H9 (cell line): ENCODE data around the gene CMTM5. TPM values are rescaled to one million over a fixed set of nuclear protein-coding genes. Genes with fewer than 3 reads are reported as not detected.
"Not testable (repeated sequence)": the region's sequence is repeated elsewhere in the genome, so short reads cannot be mapped to it uniquely, and the experiment has no call there.

Experiments used
- DNase-seq: peaks from one replicate; pipeline ENCODE4 v3.0.0-alpha.2; 2017
- H2AFZ ChIP-seq: one replicate; pipeline ENCODE4 v1.6.1; 2013; ENCODE audit warnings: mild to moderate bottlenecking, low read length, control low read depth, moderate library complexity
- H2AK5ac ChIP-seq: 2 replicates; pipeline ENCODE4 v1.6.1; 2013; ENCODE audit warnings: low read length, control low read depth, mixed read lengths; ENCODE audit not compliant: insufficient read length
- H2BK120ac ChIP-seq: one replicate; pipeline ENCODE4 v1.6.1; 2013; ENCODE audit warnings: low read depth, mild to moderate bottlenecking, low read length, control low read depth, inconsistent platforms; ENCODE audit not compliant: poor library complexity, severe bottlenecking
- H2BK12ac ChIP-seq: 2 replicates; pipeline ENCODE4 v1.6.1; 2013; ENCODE audit warnings: low read length, control low read depth, mixed read lengths, low read depth; ENCODE audit not compliant: insufficient read length
- H2BK15ac ChIP-seq: 2 replicates; pipeline ENCODE4 v1.6.1; 2013; ENCODE audit warnings: low read depth, low read length, control low read depth
- H2BK20ac ChIP-seq: one replicate; pipeline ENCODE4 v1.6.1; 2013; ENCODE audit warnings: low read depth, mild to moderate bottlenecking, low read length, control low read depth, inconsistent platforms; ENCODE audit not compliant: poor library complexity, severe bottlenecking
- H2BK5ac ChIP-seq: 2 replicates; pipeline ENCODE4 v1.6.1; 2013; ENCODE audit warnings: low read length, control low read depth, mixed read lengths; ENCODE audit not compliant: insufficient read length
- H3K14ac ChIP-seq: 2 replicates; pipeline ENCODE4 v1.6.1; 2013; ENCODE audit warnings: low read length, control low read depth; ENCODE audit not compliant: insufficient read depth
- H3K18ac ChIP-seq: 2 replicates; pipeline ENCODE4 v1.6.1; 2013; ENCODE audit warnings: low read depth, mild to moderate bottlenecking, mixed read lengths, low read length, control low read depth; ENCODE audit not compliant: insufficient read length
- H3K23ac ChIP-seq: 2 replicates; pipeline ENCODE4 v1.6.1; 2013; ENCODE audit warnings: low read length, control low read depth, mixed read lengths, low read depth; ENCODE audit not compliant: insufficient read length
- H3K23me2 ChIP-seq: 2 replicates; pipeline ENCODE4 v1.6.1; 2013; ENCODE audit warnings: low read depth, mild to moderate bottlenecking, mixed read lengths, low read length, control low read depth; ENCODE audit not compliant: insufficient read length, poor library complexity, severe bottlenecking
- H3K27ac ChIP-seq: 2 replicates; pipeline ENCODE4 v1.5.1; 2013; ENCODE audit warnings: low read length, control low read depth, mixed read lengths, low read depth; ENCODE audit not compliant: insufficient read length
- H3K27me3 ChIP-seq: 2 replicates; pipeline ENCODE4 v1.6.1; 2013; ENCODE audit warnings: low read length, control low read depth, inconsistent platforms; ENCODE audit not compliant: insufficient read depth
- H3K4ac ChIP-seq: 2 replicates; pipeline ENCODE4 v1.6.1; 2013; ENCODE audit warnings: low read depth, mild to moderate bottlenecking, control low read depth, inconsistent platforms, low read length, moderate library complexity
- H3K4me1 ChIP-seq: 2 replicates; pipeline ENCODE4 v1.6.1; 2013; ENCODE audit warnings: low read length, control low read depth, inconsistent platforms; ENCODE audit not compliant: insufficient read depth
- H3K4me2 ChIP-seq: 2 replicates; pipeline ENCODE4 v1.6.1; 2013; ENCODE audit warnings: low read length, control low read depth, mixed read lengths; ENCODE audit not compliant: insufficient read length, insufficient read depth
- H3K56ac ChIP-seq: 2 replicates; pipeline ENCODE4 v1.6.1; 2013; ENCODE audit warnings: low read depth, mild to moderate bottlenecking, mixed read lengths, low read length, control low read depth; ENCODE audit not compliant: insufficient read length
- H3K79me1 ChIP-seq: 2 replicates; pipeline ENCODE4 v1.6.1; 2013; ENCODE audit warnings: low read depth, mild to moderate bottlenecking, moderate library complexity, low read length, control low read depth, inconsistent platforms; ENCODE audit not compliant: insufficient read depth, poor library complexity, severe bottlenecking
- H3K79me2 ChIP-seq: 2 replicates; pipeline ENCODE4 v1.6.1; 2013; ENCODE audit warnings: low read length, control low read depth, inconsistent platforms; ENCODE audit not compliant: insufficient read depth
- H3K9ac ChIP-seq: 2 replicates; pipeline ENCODE4 v1.6.1; 2013; ENCODE audit warnings: low read length, control low read depth, mixed read lengths; ENCODE audit not compliant: insufficient read length; ENCODE audit errors: extremely low read depth
- H3K9me3 ChIP-seq: one replicate; pipeline ENCODE4 v1.6.1; 2013; ENCODE audit warnings: low read depth, low read length, inconsistent platforms; ENCODE audit not compliant: control insufficient read depth
- H3T11ph ChIP-seq: one replicate; pipeline ENCODE4 v1.6.1; 2013; ENCODE audit warnings: mild to moderate bottlenecking, low read length, control low read depth, inconsistent platforms
- H4K20me1 ChIP-seq: one replicate; pipeline ENCODE4 v1.6.1; 2013; ENCODE audit not compliant: control insufficient read depth, insufficient read length, insufficient read depth
- H4K5ac ChIP-seq: 2 replicates; pipeline ENCODE4 v1.6.1; 2013; ENCODE audit warnings: low read depth, mild to moderate bottlenecking, mixed read lengths, low read length, control low read depth; ENCODE audit not compliant: insufficient read length
- H4K8ac ChIP-seq: replicated peaks from 2 replicates; pipeline ENCODE4 v1.6.1; 2013; ENCODE audit warnings: low read length, control low read depth, mixed read lengths, low read depth; ENCODE audit not compliant: insufficient read length
- H4K91ac ChIP-seq: 2 replicates; pipeline ENCODE4 v1.6.1; 2013; ENCODE audit warnings: low read depth, mild to moderate bottlenecking, moderate library complexity, mixed read lengths, low read length, control low read depth; ENCODE audit not compliant: insufficient read length
- H3K27ac Mint-ChIP-seq, 3 experiments: 2 replicates in 2 of 3; 3 replicates in 1 of 3; pipeline ENCODE4 v1.8.0; 2020 to 2021; ENCODE audit warnings: mixed read lengths in 3 of 3, mild to moderate bottlenecking in 1 of 3, moderate library complexity in 1 of 3
- H3K27me3 Mint-ChIP-seq: 2 replicates; pipeline ENCODE4 v1.8.0; 2021; ENCODE audit warnings: low read depth, mild to moderate bottlenecking, moderate library complexity, mixed read lengths
- H3K36me3 Mint-ChIP-seq, 3 experiments: 2 replicates in 2 of 3; 3 replicates in 1 of 3; pipeline ENCODE4 v1.8.0; 2020 to 2021; ENCODE audit warnings: low read depth in 3 of 3, mixed read lengths in 3 of 3; ENCODE audit not compliant: insufficient read depth in 1 of 3
- H3K4me1 Mint-ChIP-seq, 2 experiments: 2 replicates each; pipeline ENCODE4 v1.8.0; 2020; ENCODE audit warnings: mixed read lengths in 2 of 2
- H3K4me3 Mint-ChIP-seq, 2 experiments: 2 replicates in 1 of 2; 3 replicates in 1 of 2; pipeline ENCODE4 v1.8.0; 2020 to 2021; ENCODE audit warnings: mild to moderate bottlenecking in 2 of 2, mixed read lengths in 2 of 2, moderate library complexity in 1 of 2
- H3K9me3 Mint-ChIP-seq, 2 experiments: 2 replicates in 1 of 2; 3 replicates in 1 of 2; pipeline ENCODE4 v1.8.0; 2020; ENCODE audit warnings: mild to moderate bottlenecking in 2 of 2, mixed read lengths in 2 of 2, moderate library complexity in 1 of 2
- CTCF ChIP-seq: fragments of 200-600 bp; sonication (generic); conservative IDR thresholded peaks from 3 replicates; pipeline ENCODE4 v1.8.0; 2021; ENCODE audit warnings: antibody characterized with exemption, mild to moderate bottlenecking
- WGBS: extraction: QIAGEN DNeasy Blood & Tissue Kit; methylation state at CpG from one replicate; pipeline ENCODE4 v1.1.7; 2013; ENCODE audit warnings: missing lambda C conversion rate, low lambda C conversion rate, mixed read lengths; ENCODE audit not compliant: insufficient read length; ENCODE audit errors: extremely low coverage; 5-methylcytosine and 5-hydroxymethylcytosine counted together
- total RNA-seq: library from RNA; stranded (reverse); gene quantifications from 2 replicates; pipeline ENCODE4 v1.2.1, GENCODE V29; 2021

CMTM5 gene
- total RNA-seq, 1 experiment from 2014 or later, result not detected

- peaks cover 40% of the 10 kb centered on the region for H3K27me3 Mint-ChIP-seq
- Histone ChIP-seq H3K4me1 (no peaks in the 10 kb centered on the region), H3K14ac (no peak overlapping the region), H3T11ph (no peak overlapping the region), H3K18ac (no peak overlapping the region), H4K20me1 (no peaks in the 10 kb centered on the region), H3K4me2 (no peak overlapping the region), H3K4ac (no peak overlapping the region), H3K27me3 (no peaks in the 10 kb centered on the region), H3K27ac (no peak overlapping the region), H3K23me2 (no peaks in the 10 kb centered on the region), H4K5ac (no peak overlapping the region), H3K9me3 (no peaks in the 10 kb centered on the region), H3K56ac (no peak overlapping the region), H2BK5ac (no peak overlapping the region), H3K23ac (no peak overlapping the region), H2BK15ac (no peak overlapping the region), H4K91ac (no peak overlapping the region), H3K9ac (no peak overlapping the region), H3K79me2 (no peaks in the 10 kb centered on the region), H3K79me1 (no peaks in the 10 kb centered on the region), H2AK5ac (no peak overlapping the region), H4K8ac (no peak overlapping the region), H2BK20ac (no peak overlapping the region), H2BK120ac (no peak overlapping the region), H2BK12ac (no peak overlapping the region), H2AFZ (no peak overlapping the region)
- no peak for TF ChIP-seq CTCF
- H3K36me3 Mint-ChIP-seq, result no peaks in the 10 kb centered on the region
- H3K27ac Mint-ChIP-seq, result no peak overlapping the region
- H3K9me3 Mint-ChIP-seq, result peaks cover 0 to 3% of the 10 kb centered on the region in 2 experiments; a peak in 3 of 5 replicates
- H3K4me3 Mint-ChIP-seq, result no peak overlapping the region
- H3K4me1 Mint-ChIP-seq, result peaks cover 0 to 5% of the 10 kb centered on the region in 2 experiments; a peak in 3 of 4 replicates
- WGBS, result no CpG with 5 or more reads among the region's 11 CpGs
- no peak for DNase-seq
Observed at GRCh38 chr14:23416801-23417200, 40.0 kb downstream of the CMTM5 start.

- not testable (repeated sequence) for H4K8ac ChIP-seq, H2AFZ ChIP-seq, DNase-seq, H3K56ac ChIP-seq, H3K4me3 Mint-ChIP-seq, H3K4ac ChIP-seq, H2BK20ac ChIP-seq, H3K27ac ChIP-seq, H3K9me3 ChIP-seq, H3K9ac ChIP-seq, H2BK5ac ChIP-seq, H3K27ac Mint-ChIP-seq, H4K91ac ChIP-seq, H2BK120ac ChIP-seq, H3K23ac ChIP-seq, H3K9me3 Mint-ChIP-seq, H3K23me2 ChIP-seq, H3K79me1 ChIP-seq, H3K4me1 Mint-ChIP-seq, H4K5ac ChIP-seq, H3K4me2 ChIP-seq, H4K20me1 ChIP-seq, H3K14ac ChIP-seq, H3K27me3 ChIP-seq, H3K79me2 ChIP-seq, H3K18ac ChIP-seq, H2AK5ac ChIP-seq, H3K4me1 ChIP-seq, H2BK12ac ChIP-seq, H3T11ph ChIP-seq, H3K36me3 Mint-ChIP-seq, H2BK15ac ChIP-seq
- WGBS, result no CpG with 5 or more reads among the region's 12 CpGs
- H3K27me3 Mint-ChIP-seq, result peaks cover 43% of the 10 kb centered on the region
Observed at GRCh38 chr14:23417269-23417668, 40.4 kb downstream of the CMTM5 start.
